ENCODE measurements around the gene VAV3. TPM values are rescaled to one million over a fixed set of nuclear protein-coding genes. Genes with fewer than 3 reads are reported as not detected.
A peak's percentile ranks its signal among the peaks of the same experiment; 100 is the strongest.

Gene VAV3
- total and polyA plus RNA-seq, 2 of the 8 experiments (the other 6 are each of a cell fraction or from before 2014, with no cell fraction given), result 2.9 to 7.9 TPM

DNA sequence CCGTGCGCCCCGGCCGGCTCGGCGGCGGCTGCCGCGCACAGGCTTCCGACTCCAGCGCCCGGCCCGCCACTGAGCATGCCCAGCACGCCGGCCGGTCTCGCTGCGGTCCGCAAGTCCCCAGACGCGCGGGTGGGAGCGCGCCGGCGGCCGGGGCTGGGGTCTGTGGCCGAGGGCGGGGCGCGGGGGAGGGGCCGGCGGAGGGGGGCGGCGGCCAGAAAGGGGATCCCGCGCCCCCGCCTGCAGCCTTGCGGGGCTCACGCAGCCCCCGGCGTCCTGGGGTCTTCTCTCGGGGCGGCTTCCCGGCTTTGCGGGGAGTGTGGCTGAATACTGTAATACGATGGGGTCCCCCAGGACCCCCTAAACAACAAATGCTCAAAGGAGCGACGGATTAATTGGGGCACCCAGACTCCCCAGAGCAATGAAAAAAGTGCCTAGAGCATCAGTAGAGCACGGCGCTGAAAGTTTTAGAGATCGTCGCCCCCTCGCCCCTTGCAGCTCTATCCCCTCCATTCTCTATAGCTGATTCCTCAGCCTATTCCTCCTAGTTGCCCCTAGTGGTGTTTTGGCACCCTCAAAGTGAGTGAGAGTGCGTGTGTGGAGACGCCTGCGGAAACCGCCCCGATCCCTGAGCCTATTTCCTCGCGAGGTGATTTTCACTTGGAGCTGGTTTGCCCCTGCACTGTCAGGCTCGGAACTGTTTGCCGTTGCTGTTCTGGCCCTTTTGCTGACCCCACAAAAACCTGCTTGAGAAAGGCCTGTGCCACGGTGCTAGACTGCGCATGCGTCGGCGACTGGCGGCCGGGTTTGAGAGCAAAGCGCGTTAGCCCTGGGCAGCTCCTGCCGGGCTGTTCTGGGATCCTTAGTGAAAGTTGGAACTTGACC lies at the start of gene VAV3 (continued):
- TF ChIP-seq, protein P1, sequence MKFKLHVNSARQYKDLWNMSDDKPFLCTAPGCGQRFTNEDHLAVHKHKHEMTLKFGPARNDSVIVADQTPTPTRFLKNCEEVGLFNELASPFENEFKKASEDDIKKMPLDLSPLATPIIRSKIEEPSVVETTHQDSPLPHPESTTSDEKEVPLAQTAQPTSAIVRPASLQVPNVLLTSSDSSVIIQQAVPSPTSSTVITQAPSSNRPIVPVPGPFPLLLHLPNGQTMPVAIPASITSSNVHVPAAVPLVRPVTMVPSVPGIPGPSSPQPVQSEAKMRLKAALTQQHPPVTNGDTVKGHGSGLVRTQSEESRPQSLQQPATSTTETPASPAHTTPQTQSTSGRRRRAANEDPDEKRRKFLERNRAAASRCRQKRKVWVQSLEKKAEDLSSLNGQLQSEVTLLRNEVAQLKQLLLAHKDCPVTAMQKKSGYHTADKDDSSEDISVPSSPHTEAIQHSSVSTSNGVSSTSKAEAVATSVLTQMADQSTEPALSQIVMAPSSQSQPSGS (IDR thresholded peaks at IDR 0.05; ENCODE audit: low read length), result 0 out of 2 replicates have a peak, but pooled peaks have one; percentile 34
